ENCODE results near the gene PRC1.

The PRC1 gene

DNA sequence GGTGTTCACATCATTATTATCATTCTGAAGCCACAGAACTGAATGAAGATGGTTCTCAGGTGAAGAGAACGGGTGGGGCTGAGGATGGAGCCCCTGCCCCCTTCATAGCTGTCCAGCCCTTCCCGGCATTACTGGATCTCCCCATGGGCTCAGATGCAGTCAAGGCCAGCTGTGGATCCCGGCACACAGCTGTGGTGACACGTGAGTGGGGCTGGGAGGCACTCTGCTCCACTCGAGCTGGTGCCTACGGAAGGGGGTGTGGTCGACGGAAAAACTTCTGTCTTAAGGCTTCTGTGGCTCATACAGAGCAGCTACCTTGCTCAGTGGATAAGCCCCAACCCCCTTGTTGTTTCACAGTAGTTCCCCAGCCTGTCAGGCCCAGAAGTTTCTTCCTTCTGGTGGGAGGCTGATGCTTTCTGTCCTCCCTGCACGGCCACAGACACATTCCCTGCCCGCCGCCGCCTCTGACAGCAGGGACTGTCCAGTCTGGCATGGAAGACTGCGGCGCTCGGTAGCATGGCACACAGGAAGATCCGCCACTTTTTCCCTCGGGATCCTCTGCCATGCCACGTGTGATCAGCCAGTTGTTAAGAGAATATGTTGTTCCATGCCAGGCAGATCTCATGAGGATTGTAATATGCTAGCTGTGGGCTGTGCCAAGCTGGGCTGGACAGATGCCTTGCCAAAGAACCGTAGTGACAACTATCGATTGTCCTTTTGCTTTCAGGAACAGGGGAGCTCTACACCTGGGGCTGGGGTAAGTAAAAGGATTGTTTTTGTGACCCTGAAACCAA is 33.8 kb downstream of the PRC1 start:
- Histone ChIP-seq H3K4me3 (ENCODE audit: low read length) (no peak overlapping the region), H3K27me3 (ENCODE audit: control insufficient read depth, low read length) (no peaks in the 10 kb centered on the region), H3K4me2 (ENCODE audit: low read length) (no peak overlapping the region), H3K79me2 (ENCODE audit: control insufficient read depth, low read length) (peaks cover 49% of the 10 kb centered on the region), H3K36me3 (ENCODE audit: control insufficient read depth, low read length) (peaks cover 85% of the 10 kb centered on the region), H3F3A (ENCODE audit: control insufficient read depth, insufficient read depth) (peaks cover 21% of the 10 kb centered on the region), H3K27ac (ENCODE audit: low read depth, low read length) (no peak overlapping the region), H3K9me3 (ENCODE audit: control insufficient read depth, insufficient read depth, low read length) (no peaks in the 10 kb centered on the region), H3K4me1 (ENCODE audit: control insufficient read depth, low read length) (peaks cover 18% of the 10 kb centered on the region), H3K9me2 (replicated peaks; ENCODE audit: control insufficient read depth, low read length) (no peaks in the 10 kb centered on the region), H4K20me1 (ENCODE audit: control insufficient read depth, insufficient read depth, low read depth, low read length) (peaks cover 7% of the 10 kb centered on the region; the same call in 1 of the 2 replicates)
- no peak for TF ChIP-seq EZH2phosphoT487 (IDR thresholded peaks at IDR 0.05; ENCODE audit: borderline replicate concordance, low read length)
- TF ChIP-seq, protein P1, sequence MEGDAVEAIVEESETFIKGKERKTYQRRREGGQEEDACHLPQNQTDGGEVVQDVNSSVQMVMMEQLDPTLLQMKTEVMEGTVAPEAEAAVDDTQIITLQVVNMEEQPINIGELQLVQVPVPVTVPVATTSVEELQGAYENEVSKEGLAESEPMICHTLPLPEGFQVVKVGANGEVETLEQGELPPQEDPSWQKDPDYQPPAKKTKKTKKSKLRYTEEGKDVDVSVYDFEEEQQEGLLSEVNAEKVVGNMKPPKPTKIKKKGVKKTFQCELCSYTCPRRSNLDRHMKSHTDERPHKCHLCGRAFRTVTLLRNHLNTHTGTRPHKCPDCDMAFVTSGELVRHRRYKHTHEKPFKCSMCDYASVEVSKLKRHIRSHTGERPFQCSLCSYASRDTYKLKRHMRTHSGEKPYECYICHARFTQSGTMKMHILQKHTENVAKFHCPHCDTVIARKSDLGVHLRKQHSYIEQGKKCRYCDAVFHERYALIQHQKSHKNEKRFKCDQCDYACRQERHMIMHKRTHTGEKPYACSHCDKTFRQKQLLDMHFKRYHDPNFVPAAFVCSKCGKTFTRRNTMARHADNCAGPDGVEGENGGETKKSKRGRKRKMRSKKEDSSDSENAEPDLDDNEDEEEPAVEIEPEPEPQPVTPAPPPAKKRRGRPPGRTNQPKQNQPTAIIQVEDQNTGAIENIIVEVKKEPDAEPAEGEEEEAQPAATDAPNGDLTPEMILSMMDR (IDR thresholded peaks at IDR 0.05; ENCODE audit: low read depth, low read length, poor library complexity, severe bottlenecking) = no peak

DNA sequence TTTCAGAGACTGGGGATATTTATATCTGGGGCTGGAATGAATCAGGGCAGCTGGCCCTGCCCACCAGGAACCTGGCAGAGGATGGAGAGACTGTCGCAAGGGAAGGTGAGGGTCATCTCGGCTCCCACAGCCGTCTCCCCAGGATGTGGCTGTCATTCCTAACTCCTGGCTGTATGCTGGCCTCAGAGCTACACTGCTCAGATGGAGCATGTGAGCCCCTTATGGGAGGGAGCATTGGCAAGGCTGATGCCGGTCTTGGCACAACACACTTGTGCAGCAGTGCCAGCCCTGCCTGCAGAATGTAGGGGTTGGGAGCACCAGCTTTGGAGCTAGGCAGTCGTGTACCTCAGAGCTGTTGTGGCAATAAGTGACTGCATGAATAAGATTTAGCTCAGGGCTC is 34.4 kb downstream of the PRC1 start:
- no peak overlapping the region for H3K4me3 ChIP-seq (ENCODE audit: low read length)
- H3K27me3 ChIP-seq (ENCODE audit: control insufficient read depth, low read length) = no peaks in the 10 kb centered on the region
- H3K9me2 ChIP-seq (replicated peaks; ENCODE audit: control insufficient read depth, low read length) = no peaks in the 10 kb centered on the region
- peaks cover 7% of the 10 kb centered on the region; the same call in 1 of the 2 replicates for H4K20me1 ChIP-seq (ENCODE audit: control insufficient read depth, insufficient read depth, low read depth, low read length)
- H3K9me3 ChIP-seq (ENCODE audit: control insufficient read depth, insufficient read depth, low read length) = no peaks in the 10 kb centered on the region
- peaks cover 18% of the 10 kb centered on the region for H3K4me1 ChIP-seq (ENCODE audit: control insufficient read depth, low read length)
- no peak for TF ChIP-seq EZH2phosphoT487 (IDR thresholded peaks at IDR 0.05; ENCODE audit: borderline replicate concordance, low read length)
- TF ChIP-seq, protein P1 (IDR thresholded peaks at IDR 0.05; ENCODE audit: low read depth, low read length, poor library complexity, severe bottlenecking) = no peak
- peaks cover 80% of the 10 kb centered on the region for H3K36me3 ChIP-seq (ENCODE audit: control insufficient read depth, low read length)
- no peak overlapping the region for H3K4me2 ChIP-seq (ENCODE audit: low read length)
- peaks cover 21% of the 10 kb centered on the region for H3F3A ChIP-seq (ENCODE audit: control insufficient read depth, insufficient read depth)
- peaks cover 52% of the 10 kb centered on the region for H3K79me2 ChIP-seq (ENCODE audit: control insufficient read depth, low read length)
- H3K27ac ChIP-seq (ENCODE audit: low read depth, low read length) = no peak overlapping the region

DNA sequence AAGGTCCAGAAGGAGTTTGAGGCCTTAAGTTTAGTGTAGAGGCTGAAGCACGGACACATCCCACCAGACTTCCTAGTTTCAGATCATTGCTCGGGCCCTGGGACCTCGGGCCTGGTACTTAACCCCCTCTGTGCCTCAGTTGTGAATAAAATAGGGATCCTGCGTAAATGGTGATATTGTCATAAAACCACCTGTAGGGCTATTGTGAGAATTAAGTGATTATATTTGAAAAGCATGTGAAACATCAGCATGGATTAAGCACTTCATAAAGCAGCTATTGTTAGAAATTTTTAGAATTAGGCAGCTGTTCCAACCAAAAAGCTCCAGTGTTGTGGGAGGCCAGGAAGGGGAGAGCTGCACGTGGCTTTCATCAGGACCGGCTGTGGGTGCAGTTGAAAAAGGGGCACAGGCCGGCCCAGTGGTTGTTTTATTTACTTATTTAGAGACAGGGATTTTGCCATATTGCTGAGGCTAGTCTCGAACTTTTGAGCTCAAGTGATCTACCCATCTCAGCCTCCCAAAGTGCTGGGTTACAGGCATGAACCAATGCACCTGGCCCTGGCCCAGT is 35.2 kb downstream of the PRC1 start:
- H3K4me2 ChIP-seq (ENCODE audit: low read length) = no peak overlapping the region
- peaks cover 22% of the 10 kb centered on the region for H3K4me1 ChIP-seq (ENCODE audit: control insufficient read depth, low read length)
- no peaks in the 10 kb centered on the region for H3K9me2 ChIP-seq (replicated peaks; ENCODE audit: control insufficient read depth, low read length)
- H4K20me1 ChIP-seq (ENCODE audit: control insufficient read depth, insufficient read depth, low read depth, low read length) = peaks cover 7% of the 10 kb centered on the region; the same call in 1 of the 2 replicates
- H3K9me3 ChIP-seq (ENCODE audit: control insufficient read depth, insufficient read depth, low read length) = no peaks in the 10 kb centered on the region
- H3K36me3 ChIP-seq (ENCODE audit: control insufficient read depth, low read length) = peaks cover 73% of the 10 kb centered on the region
- peaks cover 21% of the 10 kb centered on the region for H3F3A ChIP-seq (ENCODE audit: control insufficient read depth, insufficient read depth)
- peaks cover 48% of the 10 kb centered on the region for H3K79me2 ChIP-seq (ENCODE audit: control insufficient read depth, low read length)
- TF ChIP-seq, protein P1 (IDR thresholded peaks at IDR 0.05; ENCODE audit: low read depth, low read length, poor library complexity, severe bottlenecking) = no peak
- TF ChIP-seq EZH2phosphoT487 (IDR thresholded peaks at IDR 0.05; ENCODE audit: borderline replicate concordance, low read length) = no peak
- H3K4me3 ChIP-seq (ENCODE audit: low read length) = no peak overlapping the region
- H3K27me3 ChIP-seq (ENCODE audit: control insufficient read depth, low read length) = no peaks in the 10 kb centered on the region
- no peak overlapping the region for H3K27ac ChIP-seq (ENCODE audit: low read depth, low read length)
